Putamen (tissue), 1 donor: ENCODE results near the gene C1orf198.

Source experiments
- DNase-seq: peaks from one replicate; pipeline ENCODE4 v3.0.0-alpha.2; 2016; ENCODE audit warnings: low spot score

The C1orf198 gene

GRCh38 chr1:230833511-230833910 is 34.8 kb downstream of the C1orf198 start:
- no peak for DNase-seq

- DNase-seq, result no peak
These were observed 35.8 kb downstream of the C1orf198 start for GRCh38 chr1:230832476-230832875.

- DNase-seq, result no peak
These were observed 36.5 kb downstream of the C1orf198 start for GRCh38 chr1:230831771-230832170.

GRCh38 chr1:230828421-230828820 is 39.9 kb downstream of the C1orf198 start:
- DNase-seq, result no peak

- DNase-seq, result no peak
These were observed 40.5 kb downstream of the C1orf198 start for GRCh38 chr1:230827801-230828200.

- DNase-seq, result peak; percentile 84
These were observed 41.1 kb downstream of the C1orf198 start for GRCh38 chr1:230827081-230827681.

GRCh38 chr1:230826166-230826875 is 42.0 kb downstream of the C1orf198 start:
- no peak for DNase-seq

GRCh38 chr1:230825761-230826160 is 42.6 kb downstream of the C1orf198 start:
- DNase-seq, result no peak

- DNase-seq, result no peak
These were observed 43.2 kb downstream of the C1orf198 start for GRCh38 chr1:230824919-230825721.

GRCh38 chr1:230824551-230824918 is 43.8 kb downstream of the C1orf198 start:
- DNase-seq, result no peak

- no peak for DNase-seq
These were observed 44.4 kb downstream of the C1orf198 start for GRCh38 chr1:230823931-230824381.

GRCh38 chr1:230823426-230823825 is 44.9 kb downstream of the C1orf198 start:
- DNase-seq, result no peak

GRCh38 chr1:230822092-230822581 is 46.2 kb downstream of the C1orf198 start:
- DNase-seq, result no peak

GRCh38 chr1:230821346-230821745 is 47.0 kb downstream of the C1orf198 start:
- DNase-seq, result no peak

- DNase-seq, result peak; percentile 92
These were observed 47.8 kb downstream of the C1orf198 start for GRCh38 chr1:230820568-230820967.

GRCh38 chr1:230819976-230820375 is 48.3 kb downstream of the C1orf198 start:
- DNase-seq, result no peak

- no peak for DNase-seq
These were observed 49.4 kb downstream of the C1orf198 start for GRCh38 chr1:230818901-230819300.

- no peak for DNase-seq
These were observed 50.0 kb downstream of the C1orf198 start for GRCh38 chr1:230818367-230818766.

- no peak for DNase-seq
These were observed 52.3 kb downstream of the C1orf198 start for GRCh38 chr1:230816018-230816417.

- no peak for DNase-seq
These were observed 53.2 kb downstream of the C1orf198 start for GRCh38 chr1:230814949-230815692.

- DNase-seq, result no peak
These were observed 55.8 kb downstream of the C1orf198 start for GRCh38 chr1:230812568-230812967.
